Right forelimb (tissue), 1 donor: ENCODE results near the gene NEK1.
"Not testable (repeated sequence)": the region's sequence is repeated elsewhere in the genome, so short reads cannot be mapped to it uniquely, and the experiment has no call there.

Source experiments
- DNase-seq: peaks from one replicate; pipeline ENCODE4 v3.0.0-alpha.2; 2018

NEK1 gene

DNA sequence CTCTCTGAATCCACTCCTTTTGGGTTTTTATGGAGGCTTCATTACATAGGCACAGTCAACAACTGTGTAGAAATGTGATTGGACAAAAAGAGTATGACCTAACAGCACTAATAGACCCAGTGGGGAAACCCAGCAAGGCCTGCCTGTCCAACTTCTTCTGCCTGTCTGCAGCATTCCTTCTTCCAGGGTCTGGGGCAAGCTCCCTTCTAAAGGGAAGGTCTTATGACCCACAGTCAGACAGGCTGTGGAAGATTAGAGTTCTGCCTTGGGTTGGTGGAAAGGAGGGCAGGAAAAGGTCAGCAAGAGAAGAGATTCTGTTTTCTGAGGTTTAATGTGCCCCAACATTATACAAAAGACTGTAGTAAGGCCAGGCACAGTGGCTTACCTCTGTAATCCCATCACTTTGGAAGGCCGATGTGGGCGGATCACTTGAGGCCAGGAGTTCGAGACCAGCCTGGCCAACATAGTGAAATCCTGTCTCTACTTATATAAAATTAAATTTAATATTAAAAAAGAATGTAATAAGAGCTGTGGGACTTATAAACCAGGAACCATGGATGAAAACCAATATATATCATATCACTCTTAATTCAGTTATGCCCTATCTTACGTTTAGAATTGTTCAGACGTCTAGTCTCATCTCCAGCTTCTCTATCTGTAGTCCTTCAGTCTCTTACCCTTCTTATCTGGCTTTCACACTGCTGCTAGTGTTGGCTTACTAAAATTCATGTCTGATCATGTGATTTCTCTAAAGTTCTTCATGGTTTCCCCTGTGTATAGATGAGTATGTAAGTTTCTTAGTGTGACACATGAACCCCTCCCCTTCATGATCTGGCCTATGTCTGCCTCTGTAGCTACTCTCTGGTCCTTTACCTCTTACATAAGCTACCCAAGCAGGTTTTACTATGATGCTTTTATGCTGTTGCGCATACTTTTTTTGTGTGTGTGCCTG, 14.2 kb upstream of the NEK1 start:
- DNase-seq, result no peak

DNA sequence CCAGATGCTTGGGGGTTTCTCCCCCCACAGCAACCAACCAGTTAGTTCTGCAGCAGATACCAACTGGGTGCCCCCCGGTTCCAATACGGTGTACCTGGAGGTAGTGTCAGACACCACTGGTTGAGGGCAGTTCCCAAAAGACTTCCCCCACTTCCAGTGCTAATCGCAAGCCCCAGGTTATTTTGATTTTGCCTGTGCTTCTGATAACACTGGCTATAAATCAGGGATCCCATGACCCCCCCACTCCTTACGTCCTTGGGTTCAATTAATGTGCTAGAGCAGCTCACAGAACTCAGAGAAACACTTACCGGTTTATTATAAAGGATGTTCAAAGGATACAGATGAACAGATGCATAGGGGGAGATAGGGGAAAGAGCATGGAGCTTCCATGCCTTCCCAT, 13.5 kb upstream of the NEK1 start:
- no peak for DNase-seq

- DNase-seq, result not testable (repeated sequence)
Measured at GRCh38 chr4:169624012-169624411, 11.6 kb upstream of the NEK1 start.

- DNase-seq, result no peak
Measured at GRCh38 chr4:169622566-169622965, 10.2 kb upstream of the NEK1 start.

GRCh38 chr4:169621731-169622492, 9.5 kb upstream of the NEK1 start:
- DNase-seq, result no peak

DNA sequence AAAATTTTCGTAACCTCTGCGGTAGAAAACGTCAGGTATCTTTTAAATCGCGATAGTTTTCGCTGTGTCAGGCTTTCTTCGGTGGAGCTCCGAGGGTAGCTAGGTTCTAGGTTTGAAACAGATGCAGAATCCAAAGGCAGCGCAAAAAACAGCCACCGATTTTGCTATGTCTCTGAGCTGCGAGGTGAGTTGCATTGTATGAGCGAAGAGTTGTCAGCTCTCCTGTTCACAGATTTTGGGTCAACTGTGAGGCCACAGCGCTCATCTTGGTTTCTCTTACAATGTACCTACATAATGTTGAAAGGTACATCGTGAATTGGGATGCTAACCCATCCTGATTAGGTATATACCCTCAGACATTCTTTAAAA, 8.5 kb upstream of the NEK1 start:
- peak; percentile 50 for DNase-seq

DNA sequence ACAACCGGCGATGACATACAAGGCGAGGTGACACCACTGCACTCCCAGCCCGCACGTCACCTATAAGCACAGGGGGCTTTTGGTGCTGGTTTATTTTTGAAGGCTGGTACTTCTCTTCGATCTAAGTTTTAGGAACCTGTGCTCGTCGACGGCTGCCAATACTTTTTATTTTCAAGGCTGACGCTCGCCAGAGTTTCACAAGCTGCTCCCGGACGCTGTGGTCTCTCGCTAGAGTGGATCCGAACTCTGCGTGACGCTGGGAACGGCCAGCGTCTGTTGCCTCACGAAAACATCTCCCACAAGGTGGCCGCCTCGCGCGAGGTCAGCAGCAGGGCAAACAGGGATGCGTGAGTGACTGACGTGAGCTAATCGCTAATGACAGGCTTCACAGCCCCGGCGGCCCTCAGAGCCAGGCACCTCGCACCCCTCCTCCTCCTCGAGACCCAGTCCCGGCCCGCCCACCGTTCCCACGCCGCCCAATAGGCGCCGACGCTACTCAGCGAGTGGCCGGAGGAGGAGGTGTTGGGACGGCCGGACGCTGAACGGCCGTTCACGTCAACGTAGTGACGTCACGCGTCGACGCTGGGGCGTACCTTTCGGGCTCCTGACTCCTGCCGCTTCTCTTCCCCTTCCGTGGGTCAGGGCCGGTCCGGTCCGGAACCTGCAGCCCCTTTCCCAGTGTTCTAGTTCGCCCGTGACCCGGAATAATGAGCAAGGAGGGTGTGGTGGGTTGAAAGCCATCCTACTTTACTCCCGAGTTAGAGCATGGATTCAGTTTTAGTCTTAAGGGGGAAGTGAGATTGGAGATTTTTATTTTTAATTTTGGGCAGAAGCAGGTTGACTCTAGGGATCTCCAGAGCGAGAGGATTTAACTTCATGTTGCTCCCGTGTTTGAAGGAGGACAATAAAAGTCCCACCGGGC, 7.8 kb upstream of the NEK1 start, which contains the start of gene CLCN3:
CLCN3 (plus strand) TSS at position 621 of the 922 bp plus-strand sequence. CDS start 15,351 bp downstream, outside the sequence.
- peak; percentile 97 for DNase-seq

- DNase-seq, result peak; percentile 49
Measured at GRCh38 chr4:169619518-169619957, 7.2 kb upstream of the NEK1 start.

- no peak for DNase-seq
Measured at GRCh38 chr4:169618986-169619385, 6.6 kb upstream of the NEK1 start.

DNA sequence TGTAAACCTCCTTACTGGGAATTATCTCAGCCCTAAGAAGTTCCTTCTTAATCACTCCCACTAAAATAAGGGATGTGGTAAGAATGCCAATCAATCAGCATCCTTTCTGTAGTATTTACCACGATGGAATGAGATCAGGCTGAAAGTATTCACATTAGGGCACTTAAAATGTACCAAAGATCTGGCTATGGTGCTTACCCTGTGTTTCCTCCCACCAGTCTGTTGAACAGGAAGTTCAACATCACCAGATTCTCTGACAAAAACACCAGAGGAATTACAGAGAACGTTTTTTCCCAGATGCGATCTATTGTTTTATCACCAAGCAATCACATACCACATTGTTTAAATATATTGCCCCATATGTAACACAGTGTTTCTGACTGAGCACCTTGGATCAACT, 5.9 kb upstream of the NEK1 start:
- no peak for DNase-seq

- no peak for DNase-seq
Measured at GRCh38 chr4:169617306-169617705, 4.9 kb upstream of the NEK1 start.

DNA sequence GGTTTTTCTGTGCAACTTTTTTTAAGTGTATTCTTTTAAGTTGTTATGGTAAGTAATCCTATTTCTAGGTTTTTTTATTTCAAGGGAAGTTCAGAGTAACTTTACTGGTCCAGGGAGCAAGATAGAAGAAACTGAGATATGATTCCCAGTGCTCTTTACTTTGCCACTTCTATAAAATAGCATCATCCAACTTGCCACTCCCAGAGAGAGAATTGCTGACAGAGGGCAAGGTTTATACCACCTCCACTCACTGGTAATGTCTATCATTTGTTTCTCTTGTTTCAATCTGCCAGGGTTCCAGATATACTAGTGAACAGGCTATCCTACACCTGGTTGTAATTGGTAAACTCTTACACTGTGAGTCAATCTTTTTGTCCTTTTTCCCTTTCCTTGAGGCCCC, 4.5 kb upstream of the NEK1 start:
- DNase-seq, result no peak

DNA sequence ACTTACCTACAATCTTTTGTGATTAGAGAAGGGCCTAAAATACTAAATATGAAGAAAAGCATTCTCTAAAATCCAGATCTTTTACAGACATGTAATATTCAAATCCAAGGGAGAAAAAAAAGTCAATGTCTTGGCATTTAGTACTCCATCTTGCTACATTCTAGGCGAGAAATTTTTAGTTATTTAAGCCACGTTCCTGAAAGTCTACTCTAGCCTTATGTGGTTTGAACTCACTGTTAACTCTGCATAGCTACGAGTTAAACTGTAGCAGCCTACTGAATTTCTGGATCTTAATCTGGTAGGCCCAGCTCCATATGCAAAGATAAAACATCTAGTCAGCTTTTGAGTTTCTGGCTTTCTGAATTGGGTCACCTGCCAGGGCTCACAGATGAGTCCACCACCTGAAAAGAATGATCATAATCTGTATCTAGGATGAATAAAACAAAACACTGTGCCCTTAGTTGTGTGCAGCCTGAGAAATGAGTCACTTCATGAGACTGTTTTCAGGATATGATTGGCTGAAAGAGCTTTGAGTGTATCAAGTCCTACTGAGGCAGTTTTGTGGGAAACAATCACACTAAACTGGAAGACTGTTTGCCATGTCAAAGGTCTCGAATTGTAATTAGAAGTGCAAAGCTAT, 3.2 kb upstream of the NEK1 start:
- no peak for DNase-seq

DNA sequence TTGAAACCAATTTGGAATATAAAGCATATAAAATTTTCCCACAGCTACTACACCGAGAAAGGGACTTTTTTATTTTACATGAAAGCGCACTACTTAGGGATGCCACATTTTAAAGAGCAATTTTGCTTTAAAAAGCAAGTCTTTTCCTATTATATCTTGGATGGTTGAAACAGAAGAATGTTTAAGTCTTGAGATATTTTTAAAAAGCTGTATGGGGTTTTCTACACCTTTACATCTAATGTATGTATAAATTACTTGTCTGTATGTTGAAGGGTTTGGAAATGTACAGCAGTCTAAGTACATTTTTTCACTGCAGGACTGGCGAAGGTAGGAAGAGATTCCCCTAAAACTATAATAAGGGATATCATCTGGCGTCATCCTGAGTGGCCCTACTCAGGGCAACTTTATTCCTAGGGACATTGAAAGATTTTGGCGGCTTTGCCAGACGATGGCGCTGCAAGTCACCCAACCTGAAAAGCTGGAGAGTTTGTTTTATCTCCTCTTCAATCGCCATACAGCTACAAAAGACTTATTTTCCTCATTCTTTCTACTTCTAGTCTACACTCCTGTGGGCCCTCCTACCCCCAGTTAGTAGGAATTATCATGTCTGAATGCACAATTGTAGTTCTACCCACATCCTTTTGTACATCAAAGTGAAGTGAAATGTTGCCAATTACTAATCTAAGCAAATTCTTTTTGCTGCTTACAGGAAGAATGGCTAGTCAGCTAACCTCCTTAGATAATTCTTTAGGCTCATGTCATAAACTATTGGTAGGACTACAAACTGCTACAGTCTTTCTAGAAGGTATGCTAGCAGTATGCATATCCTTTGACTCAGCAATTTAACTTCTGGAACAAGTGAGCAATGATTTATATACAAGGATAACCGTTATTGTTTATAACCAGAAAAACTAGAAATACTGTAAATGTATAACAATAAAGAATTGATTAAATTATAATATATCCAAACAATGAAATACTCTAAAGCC, 782 bp upstream of the NEK1 start:
- peak; percentile 77 for DNase-seq

DNA sequence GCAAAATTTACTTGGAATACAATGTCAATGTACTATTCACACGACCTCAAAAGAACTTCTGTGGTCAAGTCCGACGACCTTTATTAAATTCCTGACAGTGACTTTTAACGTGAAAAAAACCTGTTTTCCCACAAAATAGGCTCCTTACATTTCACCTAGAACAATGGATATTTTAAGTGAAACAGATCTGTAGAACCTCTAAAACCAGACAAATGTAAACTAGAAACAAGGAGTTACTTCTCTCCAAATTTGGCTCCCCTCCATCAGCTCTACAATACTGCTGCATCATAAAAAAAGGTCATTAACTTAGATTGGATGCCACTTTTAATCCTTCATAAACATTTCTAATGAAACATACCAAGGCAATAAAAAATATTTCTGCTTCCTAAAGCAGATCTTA, 1.2 kb downstream of the NEK1 start:
- no peak for DNase-seq

DNA sequence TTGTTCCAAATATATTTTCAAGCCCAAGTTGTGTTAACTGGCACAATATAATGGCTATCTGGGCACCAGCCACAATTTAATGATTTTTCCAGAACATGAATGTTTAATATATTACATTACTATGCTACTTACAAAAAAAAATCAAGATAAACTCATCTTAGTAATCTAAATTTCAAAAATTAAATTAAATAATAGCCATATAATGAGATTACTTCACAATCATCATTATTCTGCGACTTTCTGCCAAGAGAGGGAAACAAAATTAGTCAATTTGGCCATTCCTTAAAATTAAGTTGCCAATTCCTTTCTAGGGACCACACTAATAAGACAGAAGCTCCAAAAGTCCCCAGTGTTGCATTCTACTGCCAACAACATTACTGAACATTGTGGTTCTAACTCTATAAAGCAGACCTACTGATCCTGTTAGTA, 7.5 kb downstream of the NEK1 start:
- DNase-seq, result no peak

DNA sequence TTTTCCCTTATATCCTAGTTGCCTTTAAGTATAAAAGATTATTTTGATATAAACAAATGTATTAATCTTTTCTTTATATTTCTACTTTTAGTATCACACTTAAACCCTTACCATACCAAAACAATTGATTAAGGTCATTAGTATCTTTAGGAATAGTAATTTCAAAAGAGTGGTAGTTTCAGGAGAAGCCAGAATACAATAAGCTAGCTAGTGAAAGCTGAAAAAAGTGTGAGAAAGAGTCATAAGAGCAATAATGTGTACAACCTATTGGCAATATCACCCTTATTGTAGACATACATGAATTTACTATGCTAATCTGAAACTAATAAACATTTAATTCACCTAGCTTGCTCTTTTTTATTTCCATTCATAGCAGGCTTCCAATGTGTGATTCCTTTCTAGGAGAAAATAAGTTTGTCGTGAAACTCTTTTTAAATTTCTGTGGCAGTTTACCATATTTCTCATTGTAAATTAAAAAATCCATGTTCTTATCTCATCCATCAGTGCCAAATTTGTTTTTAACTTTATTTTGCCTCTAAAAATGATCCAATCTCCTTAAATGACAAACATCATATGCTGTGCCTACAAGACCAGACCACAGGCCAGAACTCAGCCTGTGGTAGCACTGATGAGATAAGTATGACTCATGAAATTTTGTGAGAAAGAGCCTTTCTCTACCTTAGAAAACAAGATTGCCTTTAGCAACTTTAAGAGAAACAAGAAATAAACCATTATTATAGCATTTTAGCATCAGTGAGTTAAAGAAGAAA, 8.1 kb downstream of the NEK1 start:
- DNase-seq, result no peak

DNA sequence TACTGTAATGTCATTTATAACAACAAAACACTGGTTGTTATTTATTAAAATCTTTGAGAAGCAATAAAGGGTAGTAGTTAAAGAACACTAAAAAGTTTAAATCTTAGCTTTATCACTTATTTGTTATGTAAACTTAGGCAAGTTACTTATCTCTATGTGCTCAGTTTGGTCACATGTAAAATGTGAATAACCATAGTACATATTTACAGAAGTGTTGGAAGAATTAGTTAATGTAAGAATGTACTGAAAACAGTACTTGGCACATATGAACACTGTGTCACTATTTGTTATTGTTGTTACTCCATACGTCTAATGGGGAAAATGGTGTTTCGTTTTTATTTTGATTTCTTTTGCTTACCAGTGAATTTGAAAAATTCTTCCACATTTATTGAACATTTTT, 9.1 kb downstream of the NEK1 start:
- no peak for DNase-seq

DNA sequence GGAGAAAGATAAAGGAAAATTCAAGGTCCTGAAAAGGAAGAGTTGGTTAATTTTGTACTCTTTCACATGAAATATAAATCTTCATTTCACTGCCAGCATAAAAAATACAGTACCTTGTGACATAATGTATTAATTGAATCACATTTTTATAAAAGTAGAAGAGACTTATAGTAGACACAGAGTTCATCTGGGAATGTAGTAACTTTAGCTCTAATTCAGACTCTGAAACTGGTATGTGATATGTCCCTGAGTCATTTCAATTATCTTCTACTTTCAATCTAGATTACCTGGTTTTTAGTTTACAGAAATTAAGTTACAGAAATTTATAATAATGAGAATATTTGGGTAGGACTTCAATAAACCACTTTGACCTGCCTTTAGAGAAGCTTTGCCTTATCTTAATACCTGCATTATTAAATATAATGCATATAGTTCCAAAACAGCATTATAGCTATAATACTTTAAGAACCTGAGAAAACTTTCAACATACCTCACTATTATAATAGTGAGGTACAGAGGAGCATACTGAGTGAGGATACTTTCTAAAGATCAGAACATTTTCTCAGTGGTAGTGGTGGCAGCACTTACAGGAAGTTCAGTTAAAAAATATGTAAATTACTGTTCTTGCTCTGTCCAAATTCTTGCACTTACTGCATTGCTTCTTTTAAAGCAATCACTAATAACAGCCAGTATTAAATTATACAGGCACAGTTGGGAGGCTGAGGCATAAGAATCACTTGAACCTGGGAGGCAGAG, 11.2 kb downstream of the NEK1 start:
- DNase-seq, result no peak
